ENCODE data around the gene ARHGDIG. TPM values are rescaled to one million over a fixed set of nuclear protein-coding genes. Genes with fewer than 3 reads are reported as not detected.
A peak's percentile ranks its signal among the peaks of the same experiment; 100 is the strongest.

The ARHGDIG gene
- total RNA-seq (2014; rRNA removed; shearing (Covaris generic)) (1.0 and 1.2 TPM in 2 replicates), polyA plus RNA-seq (2016; fragmentation: Nextera tagmentation; extraction: Ambion mirVana) (0.24 and 0.78 TPM in 2 replicates)
- long read RNA-seq: 0 reads

DNA sequence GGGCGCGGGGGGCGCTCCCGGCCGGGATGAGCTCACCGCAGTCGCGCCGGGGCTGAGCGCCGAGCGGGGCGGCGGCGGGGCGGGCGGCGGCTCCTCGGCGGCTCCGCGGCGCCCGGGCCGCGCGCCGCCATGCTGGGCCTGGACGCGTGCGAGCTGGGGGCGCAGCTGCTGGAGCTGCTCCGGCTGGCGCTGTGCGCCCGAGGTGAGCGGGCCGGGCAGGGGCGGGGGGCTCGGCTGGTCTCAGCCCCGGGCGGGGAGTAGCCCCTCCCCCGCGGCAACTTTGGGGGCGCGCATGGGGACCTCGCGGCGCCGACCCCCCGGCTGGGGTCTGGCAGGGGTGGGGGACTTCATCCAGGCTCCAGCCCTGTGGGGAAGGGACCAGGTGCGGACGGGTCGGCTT lies at the start of gene ARHGDIG:
ARHGDIG (plus strand) TSS at position 40 of the 400 bp plus-strand sequence; CDS start at position 130, 90 bp downstream.
- H3K36me3 ChIP-seq (ENCODE audit: insufficient read depth): no peaks in the 10 kb centered on the region
- Mint-ChIP-seq H3K4me1 (no peaks in the 10 kb centered on the region), H3K9me3 (no peaks in the 10 kb centered on the region), H3K27me3 (ENCODE audit: insufficient read depth, low read depth, poor library complexity) (peaks cover 32% of the 10 kb centered on the region), H3K4me3 (peak within 1 kb of the TSS; percentile 66), H3K27ac (no peak within 1 kb of the TSS), H3K36me3 (ENCODE audit: low read depth) (no peaks in the 10 kb centered on the region)
- peak within 1 kb of the TSS; percentile 82 for H3K4me2 ChIP-seq
- H3K4me3 ChIP-seq: peak within 1 kb of the TSS; percentile 69
- no peaks in the 10 kb centered on the region for H3K79me2 ChIP-seq (replicated peaks; ENCODE audit: insufficient read depth)
- TF ChIP-seq, protein P1, sequence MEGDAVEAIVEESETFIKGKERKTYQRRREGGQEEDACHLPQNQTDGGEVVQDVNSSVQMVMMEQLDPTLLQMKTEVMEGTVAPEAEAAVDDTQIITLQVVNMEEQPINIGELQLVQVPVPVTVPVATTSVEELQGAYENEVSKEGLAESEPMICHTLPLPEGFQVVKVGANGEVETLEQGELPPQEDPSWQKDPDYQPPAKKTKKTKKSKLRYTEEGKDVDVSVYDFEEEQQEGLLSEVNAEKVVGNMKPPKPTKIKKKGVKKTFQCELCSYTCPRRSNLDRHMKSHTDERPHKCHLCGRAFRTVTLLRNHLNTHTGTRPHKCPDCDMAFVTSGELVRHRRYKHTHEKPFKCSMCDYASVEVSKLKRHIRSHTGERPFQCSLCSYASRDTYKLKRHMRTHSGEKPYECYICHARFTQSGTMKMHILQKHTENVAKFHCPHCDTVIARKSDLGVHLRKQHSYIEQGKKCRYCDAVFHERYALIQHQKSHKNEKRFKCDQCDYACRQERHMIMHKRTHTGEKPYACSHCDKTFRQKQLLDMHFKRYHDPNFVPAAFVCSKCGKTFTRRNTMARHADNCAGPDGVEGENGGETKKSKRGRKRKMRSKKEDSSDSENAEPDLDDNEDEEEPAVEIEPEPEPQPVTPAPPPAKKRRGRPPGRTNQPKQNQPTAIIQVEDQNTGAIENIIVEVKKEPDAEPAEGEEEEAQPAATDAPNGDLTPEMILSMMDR (conservative IDR thresholded peaks at IDR 0.05; ENCODE audit: low read depth in 2 of 2): no peak
- TF ChIP-seq POLR2AphosphoS5 (IDR thresholded peaks at IDR 0.05; ENCODE audit: low read depth): no peak
- TF ChIP-seq, protein P2, sequence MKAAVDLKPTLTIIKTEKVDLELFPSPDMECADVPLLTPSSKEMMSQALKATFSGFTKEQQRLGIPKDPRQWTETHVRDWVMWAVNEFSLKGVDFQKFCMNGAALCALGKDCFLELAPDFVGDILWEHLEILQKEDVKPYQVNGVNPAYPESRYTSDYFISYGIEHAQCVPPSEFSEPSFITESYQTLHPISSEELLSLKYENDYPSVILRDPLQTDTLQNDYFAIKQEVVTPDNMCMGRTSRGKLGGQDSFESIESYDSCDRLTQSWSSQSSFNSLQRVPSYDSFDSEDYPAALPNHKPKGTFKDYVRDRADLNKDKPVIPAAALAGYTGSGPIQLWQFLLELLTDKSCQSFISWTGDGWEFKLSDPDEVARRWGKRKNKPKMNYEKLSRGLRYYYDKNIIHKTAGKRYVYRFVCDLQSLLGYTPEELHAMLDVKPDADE (IDR thresholded peaks at IDR 0.05): no peak
- no peak for TF ChIP-seq ZNF114 (CRISPR knock-in tag; IDR thresholded peaks at IDR 0.05)
- TF ChIP-seq STAT1 (IDR thresholded peaks at IDR 0.05; ENCODE audit: unreplicated experiment): no peak
- no peak for TF ChIP-seq EZH2 (IDR thresholded peaks at IDR 0.05; ENCODE audit: low read depth, unreplicated experiment)
- TF ChIP-seq, protein P3, sequence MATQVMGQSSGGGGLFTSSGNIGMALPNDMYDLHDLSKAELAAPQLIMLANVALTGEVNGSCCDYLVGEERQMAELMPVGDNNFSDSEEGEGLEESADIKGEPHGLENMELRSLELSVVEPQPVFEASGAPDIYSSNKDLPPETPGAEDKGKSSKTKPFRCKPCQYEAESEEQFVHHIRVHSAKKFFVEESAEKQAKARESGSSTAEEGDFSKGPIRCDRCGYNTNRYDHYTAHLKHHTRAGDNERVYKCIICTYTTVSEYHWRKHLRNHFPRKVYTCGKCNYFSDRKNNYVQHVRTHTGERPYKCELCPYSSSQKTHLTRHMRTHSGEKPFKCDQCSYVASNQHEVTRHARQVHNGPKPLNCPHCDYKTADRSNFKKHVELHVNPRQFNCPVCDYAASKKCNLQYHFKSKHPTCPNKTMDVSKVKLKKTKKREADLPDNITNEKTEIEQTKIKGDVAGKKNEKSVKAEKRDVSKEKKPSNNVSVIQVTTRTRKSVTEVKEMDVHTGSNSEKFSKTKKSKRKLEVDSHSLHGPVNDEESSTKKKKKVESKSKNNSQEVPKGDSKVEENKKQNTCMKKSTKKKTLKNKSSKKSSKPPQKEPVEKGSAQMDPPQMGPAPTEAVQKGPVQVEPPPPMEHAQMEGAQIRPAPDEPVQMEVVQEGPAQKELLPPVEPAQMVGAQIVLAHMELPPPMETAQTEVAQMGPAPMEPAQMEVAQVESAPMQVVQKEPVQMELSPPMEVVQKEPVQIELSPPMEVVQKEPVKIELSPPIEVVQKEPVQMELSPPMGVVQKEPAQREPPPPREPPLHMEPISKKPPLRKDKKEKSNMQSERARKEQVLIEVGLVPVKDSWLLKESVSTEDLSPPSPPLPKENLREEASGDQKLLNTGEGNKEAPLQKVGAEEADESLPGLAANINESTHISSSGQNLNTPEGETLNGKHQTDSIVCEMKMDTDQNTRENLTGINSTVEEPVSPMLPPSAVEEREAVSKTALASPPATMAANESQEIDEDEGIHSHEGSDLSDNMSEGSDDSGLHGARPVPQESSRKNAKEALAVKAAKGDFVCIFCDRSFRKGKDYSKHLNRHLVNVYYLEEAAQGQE (IDR thresholded peaks at IDR 0.05; ENCODE audit: unreplicated experiment): no peak
- no peak for TF ChIP-seq CREB1 (CRISPR knock-in tag; IDR thresholded peaks at IDR 0.05; ENCODE audit: low read depth)
- TF ChIP-seq, protein P4, sequence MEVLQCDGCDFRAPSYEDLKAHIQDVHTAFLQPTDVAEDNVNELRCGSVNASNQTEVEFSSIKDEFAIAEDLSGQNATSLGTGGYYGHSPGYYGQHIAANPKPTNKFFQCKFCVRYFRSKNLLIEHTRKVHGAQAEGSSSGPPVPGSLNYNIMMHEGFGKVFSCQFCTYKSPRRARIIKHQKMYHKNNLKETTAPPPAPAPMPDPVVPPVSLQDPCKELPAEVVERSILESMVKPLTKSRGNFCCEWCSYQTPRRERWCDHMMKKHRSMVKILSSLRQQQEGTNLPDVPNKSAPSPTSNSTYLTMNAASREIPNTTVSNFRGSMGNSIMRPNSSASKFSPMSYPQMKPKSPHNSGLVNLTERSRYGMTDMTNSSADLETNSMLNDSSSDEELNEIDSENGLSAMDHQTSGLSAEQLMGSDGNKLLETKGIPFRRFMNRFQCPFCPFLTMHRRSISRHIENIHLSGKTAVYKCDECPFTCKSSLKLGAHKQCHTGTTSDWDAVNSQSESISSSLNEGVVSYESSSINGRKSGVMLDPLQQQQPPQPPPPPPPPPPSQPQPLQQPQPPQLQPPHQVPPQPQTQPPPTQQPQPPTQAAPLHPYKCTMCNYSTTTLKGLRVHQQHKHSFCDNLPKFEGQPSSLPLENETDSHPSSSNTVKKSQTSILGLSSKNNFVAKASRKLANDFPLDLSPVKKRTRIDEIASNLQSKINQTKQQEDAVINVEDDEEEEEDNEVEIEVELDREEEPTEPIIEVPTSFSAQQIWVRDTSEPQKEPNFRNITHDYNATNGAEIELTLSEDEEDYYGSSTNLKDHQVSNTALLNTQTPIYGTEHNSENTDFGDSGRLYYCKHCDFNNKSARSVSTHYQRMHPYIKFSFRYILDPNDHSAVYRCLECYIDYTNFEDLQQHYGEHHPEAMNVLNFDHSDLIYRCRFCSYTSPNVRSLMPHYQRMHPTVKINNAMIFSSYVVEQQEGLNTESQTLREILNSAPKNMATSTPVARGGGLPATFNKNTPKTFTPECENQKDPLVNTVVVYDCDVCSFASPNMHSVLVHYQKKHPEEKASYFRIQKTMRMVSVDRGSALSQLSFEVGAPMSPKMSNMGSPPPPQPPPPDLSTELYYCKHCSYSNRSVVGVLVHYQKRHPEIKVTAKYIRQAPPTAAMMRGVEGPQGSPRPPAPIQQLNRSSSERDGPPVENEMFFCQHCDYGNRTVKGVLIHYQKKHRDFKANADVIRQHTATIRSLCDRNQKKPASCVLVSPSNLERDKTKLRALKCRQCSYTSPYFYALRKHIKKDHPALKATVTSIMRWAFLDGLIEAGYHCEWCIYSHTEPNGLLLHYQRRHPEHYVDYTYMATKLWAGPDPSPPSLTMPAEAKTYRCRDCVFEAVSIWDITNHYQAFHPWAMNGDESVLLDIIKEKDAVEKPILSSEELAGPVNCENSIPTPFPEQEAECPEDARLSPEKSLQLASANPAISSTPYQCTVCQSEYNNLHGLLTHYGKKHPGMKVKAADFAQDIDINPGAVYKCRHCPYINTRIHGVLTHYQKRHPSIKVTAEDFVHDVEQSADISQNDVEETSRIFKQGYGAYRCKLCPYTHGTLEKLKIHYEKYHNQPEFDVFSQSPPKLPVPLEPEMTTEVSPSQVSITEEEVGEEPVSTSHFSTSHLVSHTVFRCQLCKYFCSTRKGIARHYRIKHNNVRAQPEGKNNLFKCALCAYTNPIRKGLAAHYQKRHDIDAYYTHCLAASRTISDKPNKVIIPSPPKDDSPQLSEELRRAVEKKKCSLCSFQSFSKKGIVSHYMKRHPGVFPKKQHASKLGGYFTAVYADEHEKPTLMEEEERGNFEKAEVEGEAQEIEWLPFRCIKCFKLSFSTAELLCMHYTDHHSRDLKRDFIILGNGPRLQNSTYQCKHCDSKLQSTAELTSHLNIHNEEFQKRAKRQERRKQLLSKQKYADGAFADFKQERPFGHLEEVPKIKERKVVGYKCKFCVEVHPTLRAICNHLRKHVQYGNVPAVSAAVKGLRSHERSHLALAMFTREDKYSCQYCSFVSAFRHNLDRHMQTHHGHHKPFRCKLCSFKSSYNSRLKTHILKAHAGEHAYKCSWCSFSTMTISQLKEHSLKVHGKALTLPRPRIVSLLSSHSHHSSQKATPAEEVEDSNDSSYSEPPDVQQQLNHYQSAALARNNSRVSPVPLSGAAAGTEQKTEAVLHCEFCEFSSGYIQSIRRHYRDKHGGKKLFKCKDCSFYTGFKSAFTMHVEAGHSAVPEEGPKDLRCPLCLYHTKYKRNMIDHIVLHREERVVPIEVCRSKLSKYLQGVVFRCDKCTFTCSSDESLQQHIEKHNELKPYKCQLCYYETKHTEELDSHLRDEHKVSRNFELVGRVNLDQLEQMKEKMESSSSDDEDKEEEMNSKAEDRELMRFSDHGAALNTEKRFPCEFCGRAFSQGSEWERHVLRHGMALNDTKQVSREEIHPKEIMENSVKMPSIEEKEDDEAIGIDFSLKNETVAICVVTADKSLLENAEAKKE (CRISPR knock-in tag; IDR thresholded peaks at IDR 0.05): no peak
- no peak for TF ChIP-seq JUNB (IDR thresholded peaks at IDR 0.05; ENCODE audit: unreplicated experiment)
- no peak for TF ChIP-seq NANOG (IDR thresholded peaks at IDR 0.05; ENCODE audit: borderline replicate concordance)
- TF ChIP-seq ZNF331 (CRISPR knock-in tag; IDR thresholded peaks at IDR 0.05; ENCODE audit: low read depth): no peak
- TF ChIP-seq EZH2phosphoT487 (IDR thresholded peaks at IDR 0.05; ENCODE audit: unreplicated experiment): no peak
- 0 out of 2 replicates have a peak, but pooled peaks cover 2% of the 10 kb centered on the region for H4K20me1 ChIP-seq (replicated peaks; ENCODE audit: insufficient read depth)
- peaks cover 48% of the 10 kb centered on the region for H3K27me3 ChIP-seq (ENCODE audit: insufficient read depth)
- no peaks in the 10 kb centered on the region for H3K9me2 ChIP-seq (ENCODE audit: insufficient read depth)
- no peaks in the 10 kb centered on the region for H3K4me1 ChIP-seq (ENCODE audit: insufficient read depth)
- H3K27ac ChIP-seq (ENCODE audit: low read depth): no peak within 1 kb of the TSS
- H3F3A ChIP-seq (replicated peaks; ENCODE audit: low read depth): peaks cover 4% of the 10 kb centered on the region; the same call in 1 of the 2 replicates
- ATAC-seq (peak; percentile 30), DNase-seq (ENCODE audit: low spot score) (peak; percentile 54)
- H2AFZ ChIP-seq: peak within 1 kb of the TSS; percentile 94

Data from GM23338 (cell line).